Epithelial cell of prostate (primary cell): ENCODE measurements around the gene UBAC2.
"Not testable (repeated sequence)": the region's sequence is repeated elsewhere in the genome, so short reads cannot be mapped to it uniquely, and the experiment has no call there.

Experiments used
- DNase-seq: peaks from one replicate; pipeline ENCODE4 v3.0.0-alpha.2; 2011; ENCODE audit warnings: low read depth, low spot score
- H3K27ac ChIP-seq: fragments of 450-650 bp; 2 replicates; pipeline ENCODE4 v1.5.1; 2017; ENCODE audit warnings: mild to moderate bottlenecking

UBAC2 gene

GRCh38 chr13:99384468-99384867 is 183.8 kb downstream of the UBAC2 start:
- H3K27ac ChIP-seq: no peak overlapping the region
- DNase-seq: no peak

GRCh38 chr13:99385161-99385560 is 184.5 kb downstream of the UBAC2 start:
- DNase-seq: no peak
- no peak overlapping the region for H3K27ac ChIP-seq

GRCh38 chr13:99385940-99386339 is 185.3 kb downstream of the UBAC2 start:
- no peak for DNase-seq
- no peak overlapping the region for H3K27ac ChIP-seq

GRCh38 chr13:99386495-99386894 is 185.8 kb downstream of the UBAC2 start:
- no peak overlapping the region for H3K27ac ChIP-seq
- DNase-seq: no peak

GRCh38 chr13:99386911-99387788 is 186.5 kb downstream of the UBAC2 start:
- no peak for DNase-seq
- no peak overlapping the region for H3K27ac ChIP-seq

GRCh38 chr13:99388334-99388923 is 187.8 kb downstream of the UBAC2 start:
- no peak for DNase-seq
- no peak overlapping the region for H3K27ac ChIP-seq

- H3K27ac ChIP-seq, DNase-seq: not testable (repeated sequence)
These were observed 188.4 kb downstream of the UBAC2 start for GRCh38 chr13:99389094-99389493.

- no peak for DNase-seq
- no peak overlapping the region for H3K27ac ChIP-seq
These were observed 189.1 kb downstream of the UBAC2 start for GRCh38 chr13:99389520-99390304.

GRCh38 chr13:99390601-99391000 is 189.9 kb downstream of the UBAC2 start:
- H3K27ac ChIP-seq: no peak overlapping the region
- DNase-seq: no peak

GRCh38 chr13:99391781-99392469 is 191.3 kb downstream of the UBAC2 start:
- H3K27ac ChIP-seq: no peak overlapping the region
- DNase-seq: no peak

- no peak for DNase-seq
- no peak overlapping the region for H3K27ac ChIP-seq
These were observed 191.9 kb downstream of the UBAC2 start for GRCh38 chr13:99392470-99393135.

GRCh38 chr13:99393391-99393790 is 192.7 kb downstream of the UBAC2 start:
- not testable (repeated sequence) for DNase-seq, H3K27ac ChIP-seq

GRCh38 chr13:99393791-99394735 is 193.4 kb downstream of the UBAC2 start:
- no peak overlapping the region for H3K27ac ChIP-seq
- DNase-seq: no peak

GRCh38 chr13:99395436-99395835 is 194.8 kb downstream of the UBAC2 start:
- DNase-seq: no peak

GRCh38 chr13:99396446-99396845 is 195.8 kb downstream of the UBAC2 start:
- DNase-seq: no peak
- no peak overlapping the region for H3K27ac ChIP-seq

More at GRCh38 chr13:99395436-99395835, 194.8 kb downstream of the UBAC2 start:
- no peak overlapping the region for H3K27ac ChIP-seq

- no peak for DNase-seq
- no peak overlapping the region for H3K27ac ChIP-seq
These were observed 197.4 kb downstream of the UBAC2 start for GRCh38 chr13:99398071-99398470.

GRCh38 chr13:99398916-99399622 is 198.4 kb downstream of the UBAC2 start:
- no peak for DNase-seq
- H3K27ac ChIP-seq: no peak overlapping the region

- DNase-seq: no peak
- H3K27ac ChIP-seq: no peak overlapping the region
These were observed 198.9 kb downstream of the UBAC2 start for GRCh38 chr13:99399623-99399974.
